ENCODE results near the gene ADAMTS4.

GRCh38 chr1:161198897-161199431, at the start of gene ADAMTS4:
- no peak for TF ChIP-seq CTCF (IDR thresholded peaks at IDR 0.05; ENCODE audit: low read depth, low read length, poor library complexity, severe bottlenecking)
- TF ChIP-seq EZH2phosphoT487 (IDR thresholded peaks at IDR 0.05; ENCODE audit: borderline replicate concordance, low read length) = no peak

Data from DOHH2 (cell line).